HG03045 (cell line): Measurements from ENCODE around the gene PCCB.
"Not testable (repeated sequence)": the region's sequence is repeated elsewhere in the genome, so short reads cannot be mapped to it uniquely, and the experiment has no call there.

Experiments used
- ATAC-seq: cut with Tn5 transposase; IDR thresholded peaks from one replicate; pipeline ENCODE4 v1.9.1; 2021; ENCODE audit warnings: mild to moderate bottlenecking, moderate library complexity; ENCODE audit not compliant: unreplicated experiment

Gene PCCB

DNA sequence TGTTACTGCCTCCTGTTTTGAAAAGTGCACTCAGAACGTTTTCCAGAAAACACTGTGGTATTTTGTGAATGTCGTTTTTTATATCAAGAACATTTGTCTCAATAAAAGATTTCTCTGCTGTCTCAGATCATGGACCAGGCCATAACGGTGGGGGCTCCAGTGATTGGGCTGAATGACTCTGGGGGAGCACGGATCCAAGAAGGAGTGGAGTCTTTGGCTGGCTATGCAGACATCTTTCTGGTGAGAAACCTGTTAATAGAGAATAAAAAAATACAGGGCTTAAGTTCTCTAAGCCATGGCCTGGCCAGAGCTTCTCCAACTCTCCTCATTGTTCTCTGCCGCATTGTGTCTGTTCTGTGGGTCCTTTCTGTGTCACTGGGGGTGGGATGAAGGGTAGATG, 11.7 kb downstream of the PCCB start:
- ATAC-seq = no peak

DNA sequence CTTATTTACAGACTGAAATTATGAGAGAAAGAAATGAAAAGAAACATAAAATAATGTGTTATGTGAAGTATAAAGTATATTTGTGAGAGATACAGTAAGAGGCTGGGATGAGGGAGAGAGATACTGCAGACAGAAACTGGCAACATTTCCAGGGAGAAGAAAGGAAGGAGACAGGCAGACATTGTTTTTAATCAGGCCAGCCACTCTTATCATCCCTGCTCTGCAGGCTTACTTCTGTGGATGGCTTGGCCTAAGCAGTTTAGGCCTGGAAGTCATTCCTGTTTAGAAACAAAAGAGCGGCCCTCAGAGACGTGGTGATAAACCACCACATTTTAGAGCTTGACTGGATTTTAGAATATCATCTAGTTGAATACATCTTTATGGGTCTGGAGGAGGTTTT, 12.4 kb downstream of the PCCB start:
- ATAC-seq = no peak

DNA sequence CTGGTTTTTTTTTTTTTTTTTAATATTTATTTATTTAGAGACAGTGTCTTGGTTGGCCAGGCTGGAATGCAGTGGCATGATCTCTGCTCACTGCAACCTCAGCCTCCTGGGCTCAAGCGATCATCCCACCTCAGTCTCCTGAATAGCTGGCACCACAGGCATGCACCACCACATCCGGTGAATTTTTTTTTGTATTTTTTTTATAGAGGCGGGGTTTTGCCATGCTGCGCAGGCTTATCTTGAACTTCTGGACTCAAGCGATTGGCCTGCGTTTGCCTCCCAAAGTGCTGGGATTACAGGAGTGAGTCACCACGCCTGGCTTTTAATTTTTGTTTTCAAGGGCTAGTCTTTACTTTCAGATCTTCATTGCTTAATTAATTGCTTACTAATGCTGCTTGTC, 13.1 kb downstream of the PCCB start:
- no peak for ATAC-seq

DNA sequence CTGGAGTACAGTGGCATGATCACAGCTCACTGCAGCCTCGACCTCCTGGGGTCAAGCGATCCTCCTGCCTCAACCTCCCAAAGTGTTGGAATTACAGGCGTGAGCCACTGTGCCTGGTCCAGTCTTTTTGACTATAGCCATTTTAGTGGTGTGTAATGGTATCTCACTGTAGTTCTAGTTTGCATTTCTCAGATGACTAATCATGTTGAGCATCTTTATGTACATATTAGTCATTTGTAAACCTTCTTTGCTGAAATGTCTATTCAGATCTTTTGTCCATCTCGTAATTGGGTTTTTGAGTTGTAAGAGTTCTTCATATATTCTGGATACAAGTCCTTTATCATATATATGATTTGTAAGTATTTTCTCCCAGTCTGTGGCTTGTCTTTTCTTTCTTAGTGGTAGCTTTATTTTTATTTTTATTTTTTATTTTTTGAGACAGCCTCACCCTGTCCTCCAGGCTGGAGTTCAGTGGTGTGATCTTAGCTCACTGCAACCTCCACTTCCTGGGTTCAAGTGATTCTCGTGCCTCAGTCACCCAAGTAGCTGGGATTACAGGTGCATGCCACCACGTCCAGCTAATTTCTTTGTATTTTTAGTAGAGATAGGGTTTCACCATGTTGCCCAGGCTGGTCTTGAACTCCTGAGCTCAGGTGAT, 16.5 kb downstream of the PCCB start:
- ATAC-seq = not testable (repeated sequence)

DNA sequence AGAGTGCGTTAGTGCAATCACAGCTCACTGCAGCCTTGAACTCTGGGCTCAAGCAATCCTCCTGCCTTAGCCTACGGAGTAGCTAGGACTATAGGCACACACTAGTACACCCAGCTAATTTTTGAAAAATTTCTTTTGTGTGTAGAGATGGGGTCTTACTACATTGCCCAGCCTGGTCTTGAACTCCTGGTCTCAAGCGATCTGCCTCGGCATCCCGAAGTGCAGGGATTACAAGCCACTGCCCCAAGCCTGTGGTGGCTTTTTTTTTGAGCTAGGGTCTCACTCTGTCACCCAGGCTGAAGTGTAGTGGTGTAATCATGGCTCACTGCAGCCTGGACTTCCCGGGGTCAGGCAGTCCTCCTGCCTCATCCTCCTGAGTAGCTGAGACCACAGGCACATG, 17.1 kb downstream of the PCCB start:
- ATAC-seq = no peak

DNA sequence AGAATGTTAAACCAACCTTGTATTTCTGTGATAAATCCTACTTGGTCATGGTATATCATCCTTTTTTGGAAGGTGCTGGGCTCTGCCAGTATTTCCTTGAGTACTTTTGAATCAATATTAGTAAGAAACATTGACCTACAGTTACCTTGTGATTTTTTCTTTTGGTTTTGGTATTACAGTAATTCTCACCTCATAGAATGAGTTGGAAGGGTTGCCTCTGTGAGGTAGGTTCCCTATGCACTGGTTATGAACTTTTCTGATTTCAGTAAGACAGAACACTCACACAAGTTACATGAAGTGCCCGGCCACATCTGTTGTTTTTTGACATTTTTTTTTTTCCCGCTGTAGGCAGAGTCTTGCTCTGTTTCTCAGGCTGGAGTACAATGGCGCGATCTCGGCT, 20.0 kb downstream of the PCCB start:
- ATAC-seq = peak; percentile 69

DNA sequence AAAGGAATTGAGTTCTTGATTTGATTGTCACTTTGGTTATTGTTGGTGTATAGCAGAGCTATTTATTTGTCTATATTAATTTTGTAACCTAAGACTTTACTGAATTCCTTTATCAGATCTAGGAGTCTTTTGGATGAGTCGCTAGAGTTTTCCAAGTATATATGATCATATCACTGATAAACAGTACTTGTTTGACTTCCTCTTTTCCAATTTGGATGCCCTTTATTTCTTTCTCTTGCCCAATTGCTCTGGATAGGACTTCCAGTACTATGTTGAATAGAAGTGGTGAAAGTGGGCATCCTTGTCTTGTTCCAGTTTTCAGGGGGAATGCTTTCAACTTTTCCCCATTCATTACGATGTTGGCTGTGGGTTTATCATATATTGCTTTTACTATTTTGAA, 21.5 kb downstream of the PCCB start:
- ATAC-seq = not testable (repeated sequence)

DNA sequence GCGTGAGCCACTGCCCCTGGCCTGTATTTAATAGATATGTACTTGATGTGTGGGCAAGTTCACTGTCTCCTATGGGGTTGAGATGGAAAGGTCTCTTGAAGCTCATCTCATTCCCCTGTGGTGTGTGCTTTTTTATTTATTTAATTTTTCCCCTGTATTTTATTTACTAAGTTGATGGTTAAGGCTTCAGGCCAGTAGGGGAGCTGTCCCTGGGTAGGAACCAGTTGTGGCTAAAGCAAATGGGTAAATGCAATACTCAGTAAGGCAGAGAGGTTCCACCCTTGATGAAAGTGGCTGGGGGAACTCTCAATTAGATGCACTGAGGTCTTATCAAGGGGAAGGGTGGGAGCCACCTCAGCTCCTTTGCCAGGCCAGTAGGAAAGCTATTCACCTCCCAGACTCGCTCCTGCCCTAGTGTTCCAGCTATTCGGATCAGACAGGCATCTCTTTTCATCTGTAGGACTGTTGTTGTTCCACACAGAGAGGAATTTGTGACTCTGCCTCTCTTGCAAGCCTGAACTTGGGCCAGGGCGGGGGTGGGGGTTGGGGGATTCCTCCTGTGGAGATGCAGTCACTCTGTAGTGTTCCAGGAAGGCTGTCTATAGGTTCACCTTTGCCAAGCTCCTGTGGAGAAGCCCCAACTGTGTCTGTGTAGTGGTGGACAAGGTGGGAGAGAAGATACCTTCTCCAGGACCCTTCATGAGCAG, 26.1 kb downstream of the PCCB start:
- ATAC-seq = no peak

DNA sequence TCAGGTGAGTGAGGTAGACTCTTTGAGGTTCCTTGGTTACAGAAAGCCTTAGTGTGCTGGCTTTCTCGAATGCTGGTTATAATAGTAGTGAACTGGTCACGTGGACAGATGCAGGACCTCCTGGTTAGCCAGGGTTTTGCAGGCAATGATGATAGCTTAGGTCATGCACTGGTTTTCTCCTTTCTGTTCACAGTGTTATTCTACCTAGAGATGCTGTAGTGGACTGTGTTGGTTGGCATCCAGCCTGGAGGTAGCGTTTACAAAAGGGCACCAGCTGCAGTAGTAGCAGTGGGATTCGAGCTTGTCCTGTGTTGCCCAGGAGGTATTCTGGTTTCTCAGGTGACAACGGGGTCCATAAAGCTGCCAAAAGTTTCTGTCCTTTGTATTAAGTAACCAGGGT, 27.0 kb downstream of the PCCB start:
- no peak for ATAC-seq

DNA sequence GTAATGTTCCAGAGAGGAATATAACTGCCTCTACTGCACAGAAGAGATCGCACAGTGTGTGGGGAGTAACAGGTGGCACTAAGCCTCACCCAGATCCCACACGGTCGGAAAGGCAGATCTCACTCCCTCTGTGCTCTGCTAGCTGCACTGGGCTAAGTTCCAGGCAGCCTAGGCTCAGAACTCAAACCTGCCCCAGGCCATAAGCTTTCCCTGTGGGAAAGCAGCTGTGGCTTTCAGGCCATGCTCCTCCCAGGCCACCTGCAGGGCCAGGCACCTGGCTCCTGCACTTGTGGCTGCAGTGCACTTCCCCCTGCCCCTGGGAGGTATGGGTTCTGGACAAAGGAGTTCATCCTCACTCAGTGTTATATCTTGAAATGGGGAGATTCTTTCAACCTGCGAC, 27.5 kb downstream of the PCCB start:
- ATAC-seq = no peak

DNA sequence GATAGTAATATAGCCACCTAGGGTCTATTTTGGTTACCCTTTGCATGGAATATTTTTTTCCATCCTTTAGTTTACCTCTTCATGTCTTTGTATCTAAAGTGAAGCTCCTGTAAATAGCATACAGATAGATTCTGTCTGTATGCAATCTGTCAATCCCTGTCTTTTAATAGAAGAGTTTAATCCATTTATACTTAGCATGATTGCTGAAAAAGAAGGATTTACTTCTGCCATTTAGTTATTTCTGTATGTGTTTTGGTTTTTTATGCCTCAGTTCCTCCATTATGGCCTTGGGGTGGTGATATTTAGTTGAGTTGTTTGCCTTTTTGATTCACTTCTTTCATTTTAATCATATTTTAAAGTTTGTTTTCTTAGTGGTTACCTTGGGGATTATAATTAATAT, 29.0 kb downstream of the PCCB start:
- no peak for ATAC-seq

DNA sequence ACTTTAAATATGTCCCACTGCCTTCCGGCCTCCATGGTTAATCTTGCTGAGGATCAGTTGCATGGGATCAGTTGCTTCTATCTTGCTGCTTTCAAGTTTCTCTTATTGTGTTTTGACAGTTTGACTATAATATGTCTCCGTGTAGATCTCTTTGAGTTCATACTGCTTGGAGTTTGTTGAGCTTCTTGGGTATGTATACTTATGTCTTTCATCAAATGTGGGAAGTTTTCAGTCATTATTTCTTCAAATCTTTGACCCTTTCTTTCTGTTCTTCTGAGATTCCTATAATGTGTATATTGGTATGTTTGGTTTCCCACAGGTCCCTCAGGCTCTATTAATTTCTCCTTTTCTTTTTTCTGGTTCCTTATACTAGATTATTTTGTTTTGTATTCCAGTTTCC, 30.8 kb downstream of the PCCB start:
- no peak for ATAC-seq

DNA sequence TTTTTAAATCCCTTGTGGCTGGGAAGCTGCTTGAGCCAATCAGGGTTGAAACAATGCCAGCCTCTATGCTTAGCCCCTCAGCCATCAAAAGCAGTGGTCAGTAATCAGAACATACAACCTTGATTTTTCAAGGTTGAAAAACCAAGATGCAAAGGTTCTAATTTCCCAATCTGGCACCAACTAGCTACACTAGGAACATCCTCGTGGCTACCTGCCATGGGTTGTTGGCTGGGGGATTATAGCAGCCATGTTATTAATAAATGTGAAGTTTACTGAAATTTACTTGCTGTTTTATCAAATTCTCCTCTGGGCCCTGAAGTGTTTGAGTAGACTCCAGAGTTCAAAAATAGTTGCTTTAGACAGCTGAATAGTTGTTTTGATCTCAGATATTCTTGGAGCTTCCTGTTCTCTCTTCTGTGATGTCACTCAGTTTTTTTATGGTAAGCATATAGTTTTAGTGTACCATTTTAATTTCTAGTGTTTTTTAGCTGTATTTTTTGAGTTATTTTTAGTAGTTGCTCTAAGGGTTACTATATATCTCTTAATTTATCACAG, 31.9 kb downstream of the PCCB start:
- ATAC-seq = no peak

DNA sequence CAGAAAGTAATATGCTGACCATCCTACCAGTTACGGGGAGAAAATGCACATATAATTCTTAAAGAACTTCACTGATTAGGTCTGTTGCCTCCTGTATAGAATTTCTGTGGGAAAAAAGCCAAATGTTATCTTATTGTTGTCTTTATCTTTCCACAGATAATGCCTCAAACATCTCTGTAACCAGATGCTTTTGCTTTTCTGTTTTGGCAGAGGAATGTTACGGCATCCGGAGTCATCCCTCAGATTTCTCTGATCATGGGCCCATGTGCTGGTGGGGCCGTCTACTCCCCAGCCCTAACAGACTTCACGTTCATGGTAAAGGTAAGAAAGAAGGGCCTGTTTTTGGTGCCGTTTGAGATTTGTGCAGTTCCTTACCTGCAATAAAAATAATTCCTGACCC, 33.5 kb downstream of the PCCB start:
- ATAC-seq = no peak

DNA sequence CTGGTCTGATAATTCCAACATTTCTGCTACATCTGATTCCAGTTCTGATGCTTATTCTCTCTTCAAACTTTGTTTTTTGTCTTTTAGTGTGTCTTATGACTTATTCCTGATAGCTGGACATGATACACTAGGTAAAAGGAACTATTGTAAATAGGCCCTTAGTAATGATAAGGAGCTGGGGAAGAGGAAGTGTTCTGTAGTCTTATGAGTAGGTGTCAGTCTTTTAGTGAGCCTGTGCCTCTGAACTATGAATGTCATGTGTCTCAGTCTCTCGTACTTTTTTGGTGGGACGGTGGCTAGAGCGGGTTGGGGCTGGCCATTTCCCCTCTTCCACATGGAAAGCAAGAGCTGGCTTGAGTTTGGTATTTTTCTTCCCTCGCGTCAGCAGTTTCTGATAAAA, 41.2 kb downstream of the PCCB start:
- ATAC-seq = no peak

DNA sequence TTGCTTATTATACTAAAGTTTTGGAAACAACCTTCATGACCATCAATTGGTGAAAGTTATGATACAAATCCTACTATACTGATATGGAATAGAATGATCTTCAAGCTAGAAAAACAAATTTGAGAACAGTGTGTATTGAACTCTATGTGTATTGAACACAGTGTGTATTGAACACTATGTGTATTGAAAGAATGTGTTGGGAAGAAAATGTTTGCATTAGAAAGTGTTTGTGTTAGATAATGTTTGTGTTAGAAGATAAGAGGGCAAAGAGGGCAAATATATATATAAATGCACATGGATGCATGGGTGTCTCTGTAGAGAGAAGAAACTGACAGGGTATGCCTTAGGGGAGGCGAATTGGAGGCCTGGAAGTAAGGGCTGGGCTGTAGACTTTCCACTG, 42.4 kb downstream of the PCCB start:
- ATAC-seq = no peak

DNA sequence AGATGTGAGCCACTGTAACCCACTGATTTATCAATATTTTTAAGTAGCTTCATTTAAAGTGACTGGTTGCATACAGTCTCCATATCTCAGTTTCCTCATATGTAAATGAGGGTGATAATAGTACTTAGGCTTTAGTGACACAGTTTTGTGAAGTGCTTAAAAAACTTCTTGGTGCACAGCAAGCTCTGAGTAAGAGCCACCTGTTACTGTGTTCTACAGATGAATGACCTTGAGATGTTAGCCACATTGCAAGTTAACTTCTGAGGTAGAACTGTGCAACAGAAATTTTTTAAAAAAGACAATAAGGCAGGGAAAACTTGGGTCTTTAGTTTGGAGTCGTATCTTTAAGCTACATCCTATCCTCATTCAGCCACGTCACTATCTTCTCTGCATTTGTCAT, 43.1 kb downstream of the PCCB start:
- ATAC-seq = no peak

DNA sequence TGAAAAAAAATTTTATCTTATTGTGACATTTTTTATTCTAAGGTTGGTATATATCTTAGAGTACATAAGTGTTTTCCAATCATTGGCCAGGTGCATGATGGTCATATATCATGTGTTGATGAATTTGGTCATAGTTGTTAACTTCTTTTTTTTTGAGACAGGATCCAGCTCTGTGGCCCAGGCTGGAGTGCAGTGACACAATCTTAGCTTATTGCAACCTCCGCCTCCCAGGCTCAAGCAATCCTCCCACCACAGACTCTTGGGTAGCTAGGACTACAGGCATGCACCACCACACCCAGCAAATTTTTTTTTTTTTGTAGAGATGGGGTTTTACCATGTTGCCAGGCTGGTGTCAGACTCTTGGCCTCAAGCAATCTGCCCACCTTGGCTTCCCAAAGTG, 44.0 kb downstream of the PCCB start:
- ATAC-seq = no peak

DNA sequence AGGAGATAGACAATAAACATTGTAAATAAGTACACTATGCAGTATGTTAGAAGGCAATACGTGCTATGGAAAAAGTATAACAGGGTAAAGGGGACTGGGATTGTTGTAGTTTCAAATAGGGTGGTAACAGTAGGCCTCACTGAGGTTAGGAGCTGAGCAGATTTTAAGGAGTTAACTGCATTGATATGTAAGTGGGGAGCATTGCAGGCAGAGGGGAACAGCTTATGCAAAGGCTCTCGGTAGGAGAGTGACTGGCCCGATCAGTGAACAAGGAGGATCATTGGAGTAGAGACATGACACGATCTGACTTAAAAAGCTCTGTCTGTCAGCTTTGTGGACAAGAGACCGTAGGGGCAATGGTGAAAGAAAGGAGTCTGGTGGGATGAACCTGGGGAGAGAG, 46.8 kb downstream of the PCCB start:
- ATAC-seq = no peak

DNA sequence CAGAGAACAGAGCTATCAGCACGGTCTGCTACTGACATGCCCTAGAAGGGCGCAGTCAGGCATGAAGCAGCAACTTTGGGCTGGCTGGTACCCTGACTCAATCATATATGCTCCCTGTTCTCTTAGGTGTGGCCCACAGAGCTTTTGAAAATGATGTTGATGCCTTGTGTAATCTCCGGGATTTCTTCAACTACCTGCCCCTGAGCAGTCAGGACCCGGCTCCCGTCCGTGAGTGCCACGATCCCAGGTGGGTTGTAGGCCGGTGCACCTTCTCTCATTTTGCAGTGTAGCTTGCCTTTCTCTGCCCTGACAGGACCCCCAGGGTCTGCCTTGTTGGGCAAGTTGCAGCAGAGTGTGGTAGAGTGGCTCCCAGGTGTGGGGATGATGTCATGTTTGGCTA, 47.7 kb downstream of the PCCB start:
- no peak for ATAC-seq

DNA sequence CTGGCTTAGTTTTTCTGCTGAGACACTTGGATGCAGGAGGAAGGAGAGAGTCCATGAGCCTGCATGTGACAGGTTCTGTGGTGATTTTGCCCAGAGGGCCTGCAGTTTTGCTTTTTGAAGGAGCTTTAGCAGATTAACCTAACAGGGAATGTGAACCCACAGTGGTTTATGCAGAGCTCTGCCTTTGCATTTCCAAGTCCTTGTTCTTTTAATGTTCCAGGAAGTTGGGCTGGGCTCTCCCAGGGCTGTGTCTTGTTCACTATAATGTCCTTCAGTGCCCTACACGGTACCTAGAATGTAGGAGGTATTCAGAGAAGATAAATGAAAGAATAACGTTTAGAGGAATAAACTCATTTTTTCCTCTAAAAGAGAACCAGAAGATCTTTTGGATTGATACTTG, 50.3 kb downstream of the PCCB start:
- no peak for ATAC-seq

DNA sequence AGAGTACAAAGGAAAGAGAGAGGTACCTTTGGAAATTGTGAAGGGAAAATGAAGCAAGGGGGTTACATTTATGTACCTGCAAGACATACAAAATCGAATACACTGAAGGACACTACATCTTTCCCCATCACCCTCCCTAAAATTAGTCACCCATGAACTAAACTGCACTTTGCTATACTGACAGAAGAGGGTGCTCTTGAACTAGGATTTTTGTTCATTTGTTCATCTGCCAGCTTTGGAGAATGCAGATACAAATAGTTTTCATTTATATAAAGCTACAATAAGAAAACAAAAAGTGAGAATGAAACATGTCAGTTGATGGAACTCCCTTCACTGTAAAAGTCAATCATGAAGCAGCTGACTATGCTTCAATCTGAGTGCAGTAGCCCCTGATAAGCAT, 55.7 kb downstream of the PCCB start:
- no peak for ATAC-seq

DNA sequence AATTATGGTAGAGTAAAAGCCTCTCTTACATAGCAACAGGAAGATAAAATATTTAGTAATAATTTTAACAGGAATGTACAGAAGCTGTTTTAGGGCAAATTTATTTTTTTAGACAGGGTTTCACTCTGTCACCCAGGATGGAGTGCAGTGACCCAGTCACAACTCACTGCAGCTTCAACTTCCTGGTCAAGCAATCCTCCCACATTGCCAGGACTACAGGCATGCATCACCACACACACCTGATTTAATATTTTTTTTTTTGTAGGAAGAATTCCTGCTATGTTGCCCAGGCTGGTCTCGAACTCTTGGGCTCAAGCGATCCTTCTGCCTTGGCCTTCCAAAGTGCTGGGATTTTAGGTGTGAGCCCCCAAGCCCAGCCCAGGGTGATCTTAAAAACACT, 61.1 kb downstream of the PCCB start:
- no peak for ATAC-seq
